Panc1 (cell line): ENCODE measurements around the gene PHEX. TPM values are rescaled to one million over a fixed set of nuclear protein-coding genes. Genes with fewer than 3 reads are reported as not detected.

Source experiments
- ATAC-seq: fragments of 200-7000 bp; cut with Tn5 transposase; 2 replicates; pipeline ENCODE4 v1.9.1; 2020; ENCODE audit warnings: mild to moderate bottlenecking, moderate library complexity
- BruUV-seq: library from RNA; stranded (reverse); fragments of 400-500 nt; replicated peaks from 2 replicates; lab custom pipeline; 2021; lab: Mats Ljungman, UMichigan
- CTCF ChIA-PET: fragments of 300-600 bp; sonication (Branson Sonifier 250); formaldehyde crosslinking; loops from one replicate; lab custom pipeline; 2022; ENCODE audit warnings: antibody characterized with exemption; lab: Charles Lee
- POLR2A ChIA-PET: fragments of 300-600 bp; sonication (Branson Sonifier 250); formaldehyde crosslinking; loops from one replicate; lab custom pipeline; 2022; ENCODE audit warnings: antibody characterized with exemption; lab: Charles Lee
- DNase-seq: peaks from one replicate; pipeline ENCODE4 v3.0.0-alpha.2; 2010; ENCODE audit warnings: low read depth, low spot score
- H3K27ac ChIP-seq: 2 replicates; pipeline ENCODE4 v1.5.1; 2011; ENCODE audit warnings: mild to moderate bottlenecking, low read length, inconsistent platforms
- H3K27me3 ChIP-seq: fragments of 200-500 bp; sonication (Bioruptor generic); 2 replicates; pipeline ENCODE4 v1.6.0; 2014; ENCODE audit warnings: low read length, inconsistent platforms; ENCODE audit not compliant: control insufficient read depth, insufficient read depth
- H3K36me3 ChIP-seq: fragments of 200-500 bp; sonication (Bioruptor generic); 2 replicates; pipeline ENCODE4 v1.5.1; 2014; ENCODE audit warnings: inconsistent platforms, mild to moderate bottlenecking, low read length, moderate library complexity; ENCODE audit not compliant: control insufficient read depth, insufficient read depth
- H3K4me1 ChIP-seq: 2 replicates; pipeline ENCODE4 v1.5.1; 2011; ENCODE audit warnings: inconsistent platforms, mild to moderate bottlenecking, low read length, moderate library complexity; ENCODE audit not compliant: control insufficient read depth, insufficient read depth
- H3K4me3 ChIP-seq, 2 experiments: 2 replicates each; pipeline ENCODE4 v1.5.1; 2011 to 2012; ENCODE audit warnings: low read depth in 2 of 2, low read length in 2 of 2, mild to moderate bottlenecking in 2 of 2, inconsistent platforms in 1 of 2, moderate library complexity in 1 of 2
- H3K9me3 ChIP-seq: fragments of 200-500 bp; sonication (Bioruptor generic); 2 replicates; pipeline ENCODE4 v1.5.1; 2014; ENCODE audit warnings: low read depth, mild to moderate bottlenecking, inconsistent platforms, low read length, moderate library complexity; ENCODE audit not compliant: control insufficient read depth, insufficient read depth
- CTCF ChIP-seq: fragments of 450-650 bp; IDR thresholded peaks from 2 replicates; pipeline ENCODE4 v1.5.1; 2017; ENCODE audit warnings: mild to moderate bottlenecking
- POLR2AphosphoS5 ChIP-seq: IDR thresholded peaks from 2 replicates; pipeline ENCODE4 v1.6.1; 2012; ENCODE audit warnings: mild to moderate bottlenecking, low read depth, low read length, moderate library complexity
- REST ChIP-seq, 2 experiments: IDR thresholded peaks; 2 replicates each; pipeline ENCODE4 v1.6.1; 2011 to 2012; ENCODE audit warnings: low read depth in 2 of 2, control low read depth in 1 of 2, low read length in 1 of 2, mild to moderate bottlenecking in 1 of 2, moderate library complexity in 1 of 2; ENCODE audit not compliant: insufficient read depth in 1 of 2
- SIN3A ChIP-seq: IDR thresholded peaks from 2 replicates; pipeline ENCODE4 v1.6.1; 2012; ENCODE audit warnings: low read depth, mild to moderate bottlenecking, low read length, moderate library complexity, borderline replicate concordance; ENCODE audit not compliant: insufficient read depth
- TCF7L2 ChIP-seq: IDR thresholded peaks from 2 replicates; pipeline ENCODE4 v1.6.1; 2011; ENCODE audit warnings: mild to moderate bottlenecking, low read depth, low read length, inconsistent platforms
- in situ Hi-C: cut with HindIII; loops from 2 replicates; pipeline ENCODE4 v1.10.0; 2016; ENCODE audit warnings: low sequenced_read_pairs, low pct_unique_long_range_greater_than_20kb
- intact Hi-C: fragments of 100-400 bp; cut with micrococcal nuclease; formaldehyde crosslinking; loops from one replicate; pipeline ENCODE4 v1.10.0; 2022; ENCODE audit not compliant: unreplicated experiment
- total RNA-seq: library from RNA; stranded (reverse); gene quantifications from one replicate; pipeline ENCODE4 v1.2.1, GENCODE V29; 2021; ENCODE audit not compliant: unreplicated experiment

Gene PHEX
- total RNA-seq, 1 experiment from 2014 or later = 0.23 TPM

DNA sequence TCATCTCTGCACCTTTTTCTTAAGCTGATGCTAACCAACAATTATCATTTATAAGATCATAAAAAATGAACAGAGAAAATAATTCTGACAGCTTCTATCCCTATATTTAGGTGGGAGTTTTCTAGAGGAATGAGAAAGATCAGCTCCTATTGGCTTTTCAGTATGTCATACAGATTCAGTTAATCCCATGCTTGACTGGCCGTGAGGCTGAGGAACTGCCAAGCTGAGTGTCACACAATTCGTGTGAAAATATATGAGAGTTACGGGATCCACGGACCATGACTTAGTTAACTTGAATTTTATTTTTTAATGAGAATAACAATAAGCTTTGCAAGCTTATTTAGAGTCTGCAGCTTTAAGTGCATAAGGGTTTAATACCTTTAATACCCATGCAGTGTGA lies 37.5 kb downstream of the PHEX start:
- CTCF ChIA-PET = no interaction called here

DNA sequence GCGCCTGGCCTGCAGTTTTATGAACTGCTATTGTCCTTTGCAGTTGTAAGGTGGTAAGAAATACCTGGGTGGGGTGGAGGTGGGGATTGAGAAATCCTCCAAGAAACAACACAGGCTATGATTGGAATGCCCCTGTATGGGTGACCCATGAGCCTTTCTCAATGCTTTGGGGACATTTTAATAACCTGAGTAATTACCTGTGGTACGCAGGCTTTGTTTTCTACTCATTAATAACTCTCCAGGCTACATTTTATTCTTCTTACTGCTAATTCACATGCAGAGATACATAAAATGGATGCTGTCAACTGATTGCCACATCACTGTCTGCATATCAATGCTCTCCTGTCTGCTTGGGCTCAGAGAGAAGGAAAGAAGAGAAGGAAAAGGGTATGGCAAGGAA lies 41.8 kb downstream of the PHEX start:
- Histone ChIP-seq H3K27me3 (no peaks in the 10 kb centered on the region), H3K4me3 (no peak overlapping the region), H3K9me3 (no peaks in the 10 kb centered on the region), H3K27ac (no peak overlapping the region), H3K36me3 (no peaks in the 10 kb centered on the region), H3K4me1 (no peaks in the 10 kb centered on the region)
- BruUV-seq = no TSS peak
- intact Hi-C loops = no loop called here
- ChIA-PET CTCF (no interaction called here), POLR2A (no interaction called here)
- no peak for ATAC-seq
- TF ChIP-seq TCF7L2 = no peak
- no peak for TF ChIP-seq SIN3A
- TF ChIP-seq CTCF = no peak
- TF ChIP-seq REST (IDR thresholded peaks at IDR 0.05; ENCODE audit: insufficient read depth in 1 of 2, low read depth in 2 of 2, low read length in 1 of 2) = no peak
- TF ChIP-seq POLR2AphosphoS5 = no peak
- DNase-seq = no peak
- in situ Hi-C loops = no loop called here

More for the DNA sequence above, 37.5 kb downstream of the PHEX start:
- DNase-seq (no peak), ATAC-seq (no peak)
- Histone ChIP-seq H3K4me1 (no peaks in the 10 kb centered on the region), H3K27ac (no peak overlapping the region), H3K36me3 (no peaks in the 10 kb centered on the region), H3K4me3 (no peak overlapping the region), H3K9me3 (no peaks in the 10 kb centered on the region), H3K27me3 (no peaks in the 10 kb centered on the region)
- intact Hi-C loops (no loop called here), in situ Hi-C loops (no loop called here)
- POLR2A ChIA-PET = no interaction called here
- BruUV-seq = no TSS peak
- TF ChIP-seq REST (IDR thresholded peaks at IDR 0.05; ENCODE audit: insufficient read depth in 1 of 2, low read depth in 2 of 2, low read length in 1 of 2) = no peak
- TF ChIP-seq TCF7L2 = no peak
- no peak for TF ChIP-seq CTCF
- TF ChIP-seq SIN3A = no peak
- no peak for TF ChIP-seq POLR2AphosphoS5
